Heart left ventricle (tissue), 13 donors: ENCODE results near the gene MINDY4.

Experiments used
- POLR2A ChIP-seq, 2 donors: fragments of 450-650 bp; IDR thresholded peaks; one replicate each; pipeline ENCODE4 v1.6.1; 2017; ENCODE audit warnings: antibody characterized with exemption in 2 of 2, mild to moderate bottlenecking in 2 of 2, moderate library complexity in 2 of 2
- TF ChIP-seq, protein P1 (sequence below), 12 donors: fragments of 200-600 bp; sonication (generic) in 4 of 12; IDR thresholded peaks; one replicate each; pipeline versions ENCODE4 v1.5.0 to v1.8.0; 2018 to 2022; ENCODE audit warnings: antibody characterized with exemption in 12 of 12, mild to moderate bottlenecking in 5 of 12
- donor health status: ischemic (EF 13 %, LVEDD 7.1; RV severe dilation, severe dysfunction).
- donor health status: DM: no; HTN: yes; CAD: no.
- donor health status: DM: no; HTN: no; CAD: no.
- donor health status: ischemic (EF 25% LVEDD 6.9; RV normal size, moderate dysfunction).
- donor health status: ischemic (EF 25% LVEDD 5.7; RV mildly dilated, moderate dysfunction).
- donor health status: ischemic (EF 35%, LVEDD 5.7; RV mildly dilated, moderate dysfunction).
- donor health status: nonischemic (EF 11% LVEDD 7.7; RV severe dilation, severe dysfunction).
- donor health status: DM: yes; HTN: yes; CAD: no.
- donor health status: PGD.
- donor health status: ischemic (EF 29% LVEDD 5.4; RV normal size, mild dysfunction).
- donor health status: nonischemic (EF 23%, LVEDD 6.1; RV moderate dilation, normal function).

DNA sequence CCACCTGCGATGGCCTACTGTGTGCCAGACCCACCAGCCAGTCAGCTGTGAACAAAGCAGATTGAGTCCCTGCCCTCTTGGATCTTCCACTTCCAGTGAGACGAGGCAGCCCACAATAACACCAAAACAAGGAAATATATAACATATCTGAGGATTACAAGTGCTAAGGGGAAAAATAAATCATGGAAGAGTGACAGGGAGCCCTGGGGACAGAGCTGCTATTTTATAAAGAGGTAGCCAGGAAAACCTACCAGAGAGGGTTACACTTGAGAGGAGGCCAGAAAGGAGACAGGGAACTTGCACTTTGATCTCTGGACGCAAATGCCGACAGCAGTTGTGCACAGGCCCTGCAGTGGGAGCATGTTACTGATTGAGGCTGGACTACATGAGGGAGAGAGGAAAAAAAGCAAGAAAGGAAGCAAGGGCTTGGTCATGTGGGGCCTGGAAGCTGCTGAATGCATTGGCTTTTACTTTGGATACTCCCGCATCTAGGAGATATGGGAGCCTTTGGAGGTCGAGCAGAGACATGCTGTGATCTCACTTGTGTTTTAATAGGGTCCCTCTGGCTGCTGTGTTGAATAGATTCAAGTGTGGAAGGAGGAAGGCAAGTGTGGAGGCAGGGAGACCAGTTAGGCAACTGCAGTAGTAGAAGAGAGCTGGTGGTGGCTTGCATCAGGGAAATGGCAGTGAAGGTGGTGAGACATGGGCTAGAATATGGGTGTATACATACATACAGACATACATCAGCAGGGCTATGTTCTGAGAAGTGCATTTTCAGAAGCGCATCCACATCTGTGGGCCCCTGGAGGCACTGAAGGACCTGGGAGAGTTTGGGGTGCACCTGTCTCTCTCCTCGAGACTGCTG lies 26.2 kb downstream of the MINDY4 start:
- TF ChIP-seq, protein P1, sequence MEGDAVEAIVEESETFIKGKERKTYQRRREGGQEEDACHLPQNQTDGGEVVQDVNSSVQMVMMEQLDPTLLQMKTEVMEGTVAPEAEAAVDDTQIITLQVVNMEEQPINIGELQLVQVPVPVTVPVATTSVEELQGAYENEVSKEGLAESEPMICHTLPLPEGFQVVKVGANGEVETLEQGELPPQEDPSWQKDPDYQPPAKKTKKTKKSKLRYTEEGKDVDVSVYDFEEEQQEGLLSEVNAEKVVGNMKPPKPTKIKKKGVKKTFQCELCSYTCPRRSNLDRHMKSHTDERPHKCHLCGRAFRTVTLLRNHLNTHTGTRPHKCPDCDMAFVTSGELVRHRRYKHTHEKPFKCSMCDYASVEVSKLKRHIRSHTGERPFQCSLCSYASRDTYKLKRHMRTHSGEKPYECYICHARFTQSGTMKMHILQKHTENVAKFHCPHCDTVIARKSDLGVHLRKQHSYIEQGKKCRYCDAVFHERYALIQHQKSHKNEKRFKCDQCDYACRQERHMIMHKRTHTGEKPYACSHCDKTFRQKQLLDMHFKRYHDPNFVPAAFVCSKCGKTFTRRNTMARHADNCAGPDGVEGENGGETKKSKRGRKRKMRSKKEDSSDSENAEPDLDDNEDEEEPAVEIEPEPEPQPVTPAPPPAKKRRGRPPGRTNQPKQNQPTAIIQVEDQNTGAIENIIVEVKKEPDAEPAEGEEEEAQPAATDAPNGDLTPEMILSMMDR (IDR thresholded peaks at IDR 0.05) = no peak
- no peak for TF ChIP-seq POLR2A (IDR thresholded peaks at IDR 0.05)
